Measurements from ENCODE around the gene PBLD.

The PBLD gene

DNA sequence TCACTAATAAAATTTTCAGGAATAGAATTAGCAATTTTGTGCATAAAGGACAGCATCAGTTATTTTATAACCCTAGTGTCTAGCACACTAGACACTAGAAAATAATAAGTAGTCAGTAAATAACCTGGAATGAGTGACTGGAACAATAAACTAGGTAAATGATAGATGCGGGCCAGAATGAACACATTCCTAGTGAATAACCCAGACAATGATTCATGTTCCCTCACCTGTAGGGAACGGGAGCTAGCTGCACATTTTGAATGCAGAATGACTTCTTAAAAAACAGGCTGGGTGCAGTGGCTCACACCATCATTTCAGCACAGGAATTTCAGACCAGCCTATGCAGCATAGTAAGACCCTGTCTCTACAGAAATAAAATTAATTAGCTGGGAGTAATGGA, 97.6 kb downstream of the PBLD start:
- TF ChIP-seq, protein P1, sequence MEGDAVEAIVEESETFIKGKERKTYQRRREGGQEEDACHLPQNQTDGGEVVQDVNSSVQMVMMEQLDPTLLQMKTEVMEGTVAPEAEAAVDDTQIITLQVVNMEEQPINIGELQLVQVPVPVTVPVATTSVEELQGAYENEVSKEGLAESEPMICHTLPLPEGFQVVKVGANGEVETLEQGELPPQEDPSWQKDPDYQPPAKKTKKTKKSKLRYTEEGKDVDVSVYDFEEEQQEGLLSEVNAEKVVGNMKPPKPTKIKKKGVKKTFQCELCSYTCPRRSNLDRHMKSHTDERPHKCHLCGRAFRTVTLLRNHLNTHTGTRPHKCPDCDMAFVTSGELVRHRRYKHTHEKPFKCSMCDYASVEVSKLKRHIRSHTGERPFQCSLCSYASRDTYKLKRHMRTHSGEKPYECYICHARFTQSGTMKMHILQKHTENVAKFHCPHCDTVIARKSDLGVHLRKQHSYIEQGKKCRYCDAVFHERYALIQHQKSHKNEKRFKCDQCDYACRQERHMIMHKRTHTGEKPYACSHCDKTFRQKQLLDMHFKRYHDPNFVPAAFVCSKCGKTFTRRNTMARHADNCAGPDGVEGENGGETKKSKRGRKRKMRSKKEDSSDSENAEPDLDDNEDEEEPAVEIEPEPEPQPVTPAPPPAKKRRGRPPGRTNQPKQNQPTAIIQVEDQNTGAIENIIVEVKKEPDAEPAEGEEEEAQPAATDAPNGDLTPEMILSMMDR (IDR thresholded peaks at IDR 0.05; ENCODE audit: borderline replicate concordance, insufficient read depth, low read depth, low read length), result no peak
- no peak overlapping the region for H3K4me3 ChIP-seq (ENCODE audit: low read depth, low read length)

DNA sequence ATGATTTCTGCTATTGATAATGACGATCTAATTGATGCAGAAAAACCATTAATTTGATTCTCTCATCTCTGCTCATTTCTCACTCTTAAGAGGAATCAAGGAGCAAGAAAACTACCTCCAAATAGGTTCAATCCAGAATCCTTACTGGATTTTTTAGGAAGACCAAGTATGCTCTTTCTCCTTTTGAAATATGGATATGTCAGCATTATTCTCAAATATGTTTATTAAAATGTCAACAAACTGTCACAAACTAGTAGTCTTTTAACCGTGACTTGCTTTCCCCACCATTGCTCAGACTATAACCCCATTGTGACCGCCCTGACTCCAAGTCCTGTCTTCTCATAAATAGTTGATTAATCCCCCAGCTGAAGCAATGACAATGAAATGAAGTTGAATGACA, 99.7 kb downstream of the PBLD start:
- TF ChIP-seq, protein P1 (IDR thresholded peaks at IDR 0.05; ENCODE audit: borderline replicate concordance, insufficient read depth, low read depth, low read length), result no peak
- no peak overlapping the region for H3K4me3 ChIP-seq (ENCODE audit: low read depth, low read length)
